Calu3 (cell line): ENCODE data around the gene CRACR2B. TPM values are rescaled to one million over a fixed set of nuclear protein-coding genes. Genes with fewer than 3 reads are reported as not detected.

Experiments used
- BruUV-seq: library from RNA; stranded (reverse); fragments of 400-500 nt; replicated peaks from 2 replicates; lab custom pipeline; 2021; lab: Mats Ljungman, UMichigan
- CTCF ChIA-PET: fragments of 300-600 bp; sonication (Branson Sonifier 250); formaldehyde crosslinking; loops from one replicate; lab custom pipeline; 2022; ENCODE audit warnings: antibody characterized with exemption; lab: Charles Lee
- DNase-seq: peaks from one replicate; pipeline ENCODE4 v3.0.0; 2022
- H3K27ac Mint-ChIP-seq: one replicate; pipeline ENCODE4 v1.8.0; 2022; ENCODE audit warnings: mixed read lengths; ENCODE audit not compliant: unreplicated experiment
- H3K27me3 Mint-ChIP-seq: one replicate; pipeline ENCODE4 v1.8.0; 2022; ENCODE audit warnings: mixed read lengths; ENCODE audit not compliant: unreplicated experiment
- H3K36me3 Mint-ChIP-seq: one replicate; pipeline ENCODE4 v1.8.0; 2022; ENCODE audit warnings: mild to moderate bottlenecking, moderate library complexity, mixed read lengths; ENCODE audit not compliant: insufficient read depth, unreplicated experiment
- H3K4me1 Mint-ChIP-seq: one replicate; pipeline ENCODE4 v1.8.0; 2022; ENCODE audit warnings: mild to moderate bottlenecking, low read depth, mixed read lengths; ENCODE audit not compliant: unreplicated experiment
- H3K4me3 Mint-ChIP-seq: one replicate; pipeline ENCODE4 v1.8.0; 2022; ENCODE audit warnings: mild to moderate bottlenecking, low read depth, moderate library complexity, mixed read lengths; ENCODE audit not compliant: unreplicated experiment
- H3K9me3 Mint-ChIP-seq: one replicate; pipeline ENCODE4 v1.8.0; 2022; ENCODE audit warnings: low read depth, mixed read lengths; ENCODE audit not compliant: unreplicated experiment
- intact Hi-C: fragments of 100-400 bp; cut with micrococcal nuclease; formaldehyde crosslinking; loops from one replicate; pipeline ENCODE4 v1.10.0; 2022; ENCODE audit not compliant: unreplicated experiment
- total RNA-seq: library from RNA; stranded (reverse); gene quantifications from 2 replicates; pipeline ENCODE4 v1.2.3, GENCODE V29; 2022
- TF ChIP-seq, protein P1 (sequence below): fragments of 200-600 bp; IDR thresholded peaks from one replicate; pipeline ENCODE4 v1.8.0; 2022; ENCODE audit warnings: antibody characterized with exemption; ENCODE audit not compliant: unreplicated experiment

The CRACR2B gene
- total RNA-seq, 1 experiment from 2014 or later, result 33.4 TPM

DNA sequence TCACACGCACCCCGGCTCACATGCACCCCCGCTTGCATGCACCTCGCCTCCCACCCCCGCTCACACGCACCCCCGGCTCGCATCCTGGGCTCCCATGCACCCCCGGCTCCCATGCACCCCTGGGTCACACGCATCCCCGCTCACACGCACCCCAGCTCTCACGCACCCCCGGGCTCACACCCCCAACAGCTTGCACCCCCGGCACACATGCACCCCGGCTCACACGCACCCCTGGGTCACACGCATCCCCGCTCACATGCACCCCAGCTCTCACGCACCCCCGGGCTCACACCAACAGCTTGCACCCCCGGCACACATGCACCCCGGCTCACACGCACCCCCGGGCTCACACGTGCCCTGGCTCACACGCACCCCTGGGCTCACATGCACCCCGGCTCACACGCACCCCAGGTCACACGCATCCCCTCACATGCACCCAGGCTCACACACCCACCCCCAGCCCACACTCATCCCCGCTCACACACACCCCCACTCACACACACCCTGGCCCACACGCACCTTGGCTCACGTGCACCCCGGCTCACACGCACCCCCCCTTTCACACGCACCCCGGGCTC lies 31.1 kb downstream of the CRACR2B start:
- intact Hi-C loops, result loop anchor here (10.0 kb wide), 1 partner anchor 196 kb away; no protein-coding TSS in a partner anchor
- CTCF ChIA-PET, result interaction anchor here (0.7 to 1.2 kb wide), 3 partner anchors 62 to 183 kb away, joined by 3 to 20 read pairs (median 17); no protein-coding TSS in a partner anchor
- TF ChIP-seq, protein P1, sequence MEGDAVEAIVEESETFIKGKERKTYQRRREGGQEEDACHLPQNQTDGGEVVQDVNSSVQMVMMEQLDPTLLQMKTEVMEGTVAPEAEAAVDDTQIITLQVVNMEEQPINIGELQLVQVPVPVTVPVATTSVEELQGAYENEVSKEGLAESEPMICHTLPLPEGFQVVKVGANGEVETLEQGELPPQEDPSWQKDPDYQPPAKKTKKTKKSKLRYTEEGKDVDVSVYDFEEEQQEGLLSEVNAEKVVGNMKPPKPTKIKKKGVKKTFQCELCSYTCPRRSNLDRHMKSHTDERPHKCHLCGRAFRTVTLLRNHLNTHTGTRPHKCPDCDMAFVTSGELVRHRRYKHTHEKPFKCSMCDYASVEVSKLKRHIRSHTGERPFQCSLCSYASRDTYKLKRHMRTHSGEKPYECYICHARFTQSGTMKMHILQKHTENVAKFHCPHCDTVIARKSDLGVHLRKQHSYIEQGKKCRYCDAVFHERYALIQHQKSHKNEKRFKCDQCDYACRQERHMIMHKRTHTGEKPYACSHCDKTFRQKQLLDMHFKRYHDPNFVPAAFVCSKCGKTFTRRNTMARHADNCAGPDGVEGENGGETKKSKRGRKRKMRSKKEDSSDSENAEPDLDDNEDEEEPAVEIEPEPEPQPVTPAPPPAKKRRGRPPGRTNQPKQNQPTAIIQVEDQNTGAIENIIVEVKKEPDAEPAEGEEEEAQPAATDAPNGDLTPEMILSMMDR, result no peak
- H3K27me3 Mint-ChIP-seq, result peaks cover 15% of the 10 kb centered on the region
- H3K36me3 Mint-ChIP-seq, result peaks cover 63% of the 10 kb centered on the region
- no TSS peak for BruUV-seq
- peaks cover 9% of the 10 kb centered on the region for H3K4me1 Mint-ChIP-seq
- no peaks in the 10 kb centered on the region for H3K9me3 Mint-ChIP-seq
- peak overlapping the region; percentile 72 for H3K4me3 Mint-ChIP-seq
- DNase-seq, result no peak
- no peak overlapping the region for H3K27ac Mint-ChIP-seq

DNA sequence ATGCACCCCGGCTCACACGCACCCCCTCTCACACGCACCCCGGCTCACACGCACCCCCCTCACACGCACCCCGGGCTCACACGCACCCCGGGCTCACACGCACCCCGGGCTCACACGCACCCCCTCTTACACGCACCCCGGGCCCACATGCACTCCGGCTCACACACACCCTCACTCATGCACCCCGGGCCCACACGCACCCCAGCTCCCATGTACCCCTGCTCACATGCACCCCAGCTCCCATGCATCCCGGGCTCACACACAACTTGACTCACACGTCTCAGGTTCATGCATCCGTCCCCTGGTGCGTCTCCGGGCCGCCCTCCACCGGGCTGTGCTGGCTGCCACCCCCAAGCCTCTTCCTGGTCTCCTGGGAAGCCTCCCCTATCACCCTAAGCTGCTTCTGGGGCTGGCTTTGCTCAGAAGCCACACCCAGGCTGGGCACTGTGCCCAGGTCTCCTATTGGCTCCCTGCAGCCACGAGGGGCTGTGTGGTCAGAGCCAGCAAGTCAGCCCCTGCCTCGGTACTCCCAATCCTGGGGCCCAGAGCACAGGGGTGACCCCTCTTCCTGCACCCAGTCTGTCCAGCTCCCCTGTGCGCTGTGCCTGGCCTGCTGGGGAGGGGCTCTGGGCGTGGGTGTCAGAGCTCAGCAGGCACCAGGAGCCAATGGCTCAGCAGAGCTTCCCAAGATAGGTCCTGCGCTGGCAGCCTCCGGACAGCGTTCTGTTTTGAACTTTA lies 31.8 kb downstream of the CRACR2B start:
- peak; percentile 91 for DNase-seq
- peaks cover 70% of the 10 kb centered on the region for H3K36me3 Mint-ChIP-seq
- peaks cover 15% of the 10 kb centered on the region for H3K27me3 Mint-ChIP-seq
- H3K4me1 Mint-ChIP-seq, result peaks cover 9% of the 10 kb centered on the region
- TF ChIP-seq, protein P1, result no peak
- BruUV-seq, result no TSS peak
- H3K4me3 Mint-ChIP-seq, result peak overlapping the region; percentile 72
- CTCF ChIA-PET, result interaction anchor here (0.6 to 1.6 kb wide), 7 partner anchors 11 to 496 kb away, joined by 3 to 20 read pairs (median 3); no protein-coding TSS in a partner anchor
- no peaks in the 10 kb centered on the region for H3K9me3 Mint-ChIP-seq
- H3K27ac Mint-ChIP-seq, result peak overlapping the region; percentile 74
- intact Hi-C loops, result loop anchor here (10.0 kb wide), 1 partner anchor 195 kb away; no protein-coding TSS in a partner anchor

DNA sequence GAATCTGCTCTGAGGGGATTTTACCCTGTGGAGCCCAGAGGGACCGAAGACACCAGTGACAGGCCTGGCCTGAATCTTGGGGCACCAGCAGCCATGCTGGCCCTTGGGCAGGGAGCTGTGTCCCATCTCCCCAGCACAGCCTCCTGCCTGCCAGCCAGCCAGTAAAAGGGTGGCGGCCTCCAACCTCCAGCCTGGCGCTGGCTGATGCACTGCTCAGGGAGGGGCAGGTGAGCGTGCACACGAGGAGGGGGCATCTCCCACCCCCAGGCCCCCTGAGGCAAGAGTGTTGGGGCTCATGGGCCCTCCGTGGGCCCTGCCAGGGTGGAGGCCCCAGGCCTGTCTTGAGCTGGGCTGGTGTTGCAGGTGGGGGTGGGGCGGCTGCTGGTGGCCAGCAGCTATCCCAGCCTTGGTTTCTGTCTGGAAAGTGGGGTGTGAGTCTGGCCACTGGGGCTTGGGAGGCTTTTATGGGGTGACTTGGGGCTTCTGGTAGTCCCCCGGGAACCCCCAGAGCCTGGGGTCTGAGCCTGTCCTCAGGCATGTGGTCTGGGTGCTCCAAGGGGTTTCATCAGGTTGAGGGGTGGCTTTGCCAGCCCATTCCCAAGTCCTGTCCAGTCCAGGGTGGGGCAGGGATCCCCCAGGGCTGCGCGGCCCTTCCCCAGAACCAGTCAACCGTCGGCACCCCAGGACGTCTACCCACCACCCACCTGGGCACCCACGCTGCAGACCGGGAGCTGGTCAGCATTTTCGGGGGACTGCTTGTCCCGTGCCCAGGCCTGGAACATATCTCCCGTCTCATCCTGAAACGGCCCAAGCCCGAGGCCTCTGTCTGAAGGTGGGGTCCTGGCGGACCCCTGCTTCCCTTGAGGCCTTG lies 32.8 kb downstream of the CRACR2B start:
- intact Hi-C loops, result no loop called here
- BruUV-seq, result no TSS peak
- Mint-ChIP-seq H3K9me3 (no peaks in the 10 kb centered on the region), H3K4me1 (peaks cover 9% of the 10 kb centered on the region), H3K36me3 (peaks cover 79% of the 10 kb centered on the region), H3K27ac (peak overlapping the region; percentile 74), H3K4me3 (peak overlapping the region; percentile 72), H3K27me3 (peaks cover 15% of the 10 kb centered on the region)
- no peak for DNase-seq
- TF ChIP-seq, protein P1, result no peak
- CTCF ChIA-PET, result interaction anchor here (0.8 to 1.6 kb wide), 4 partner anchors 12 to 191 kb away, joined by 3 to 20 read pairs (median 3); no protein-coding TSS in a partner anchor

DNA sequence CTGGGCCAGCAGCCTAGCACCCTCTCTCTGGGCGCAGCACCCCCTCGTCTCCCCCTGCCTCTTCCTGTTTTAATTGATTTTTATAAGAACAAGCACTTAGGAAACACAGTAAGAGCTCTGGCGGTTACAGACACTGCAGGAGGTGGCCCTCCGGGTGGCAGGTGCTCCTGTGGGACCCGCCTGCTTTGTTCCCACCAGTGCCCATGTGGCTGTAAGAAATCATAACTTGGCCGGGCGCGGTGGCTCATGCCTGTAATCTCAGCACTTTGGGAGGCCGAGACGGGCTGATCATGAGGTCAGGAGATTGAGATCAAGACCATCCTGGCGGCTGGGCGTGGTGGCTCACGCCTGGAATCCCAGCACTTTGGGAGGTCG lies 33.4 kb downstream of the CRACR2B start:
- H3K36me3 Mint-ChIP-seq, result peaks cover 82% of the 10 kb centered on the region
- H3K4me3 Mint-ChIP-seq, result no peak overlapping the region
- no peak for DNase-seq
- TF ChIP-seq, protein P1, result no peak
- CTCF ChIA-PET, result interaction anchor here (0.6 to 1.6 kb wide), 2 partner anchors 13 to 112 kb away, joined by 3 read pairs; no protein-coding TSS in a partner anchor
- BruUV-seq, result no TSS peak
- peaks cover 15% of the 10 kb centered on the region for H3K27me3 Mint-ChIP-seq
- H3K4me1 Mint-ChIP-seq, result peaks cover 9% of the 10 kb centered on the region
- H3K9me3 Mint-ChIP-seq, result no peaks in the 10 kb centered on the region
- intact Hi-C loops, result no loop called here
- H3K27ac Mint-ChIP-seq, result no peak overlapping the region
